OCI-LY1 (cell line): ENCODE measurements around the gene TMEM101.
"Not testable (repeated sequence)": the region's sequence is repeated elsewhere in the genome, so short reads cannot be mapped to it uniquely, and the experiment has no call there.

Experiments used
- H2AFZ ChIP-seq: fragments of 200-600 bp; sonication (generic), shearing (Covaris generic); 2 replicates; pipeline ENCODE4 v1.6.0; 2014; ENCODE audit warnings: antibody characterized with exemption, mild to moderate bottlenecking, low read length
- H3F3A ChIP-seq: fragments of 200-600 bp; sonication (generic), shearing (Covaris generic); 2 replicates; pipeline ENCODE4 v1.6.0; 2014; ENCODE audit warnings: mild to moderate bottlenecking, antibody characterized with exemption, low read length, moderate library complexity; ENCODE audit not compliant: insufficient read depth
- H3K27ac ChIP-seq: fragments of 200-600 bp; sonication (generic); 2 replicates; pipeline ENCODE4 v1.5.1; 2014; ENCODE audit warnings: low read length, mixed run types, mild to moderate bottlenecking, low read depth; ENCODE audit not compliant: poor library complexity, severe bottlenecking
- H3K27me3 ChIP-seq: fragments of 200-600 bp; sonication (generic); 2 replicates; pipeline ENCODE4 v1.6.0; 2014; ENCODE audit warnings: antibody characterized with exemption, mild to moderate bottlenecking, low read length, moderate library complexity; ENCODE audit not compliant: insufficient read depth
- H3K36me3 ChIP-seq: fragments of 200-600 bp; sonication (generic); 2 replicates; pipeline ENCODE4 v1.6.1; 2014; ENCODE audit warnings: mild to moderate bottlenecking, antibody characterized with exemption, low read length, moderate library complexity, mixed read lengths; ENCODE audit not compliant: insufficient read depth
- H3K4me1 ChIP-seq: fragments of 200-600 bp; sonication (generic); 2 replicates; pipeline ENCODE4 v1.5.1; 2014; ENCODE audit warnings: mild to moderate bottlenecking, low read length, moderate library complexity; ENCODE audit not compliant: insufficient read depth, severe bottlenecking
- H3K4me2 ChIP-seq: fragments of 200-600 bp; sonication (generic), shearing (Covaris generic); 2 replicates; pipeline ENCODE4 v1.6.1; 2014; ENCODE audit warnings: low read length
- H3K4me3 ChIP-seq: fragments of 200-600 bp; sonication (generic); 2 replicates; pipeline ENCODE4 v1.5.1; 2014; ENCODE audit warnings: low read length, low read depth, mild to moderate bottlenecking, mixed read lengths; ENCODE audit not compliant: poor library complexity, severe bottlenecking
- H3K79me2 ChIP-seq: fragments of 200-600 bp; shearing (Covaris generic); 2 replicates; pipeline ENCODE4 v1.6.1; 2016; ENCODE audit warnings: mixed run types, low read length, mixed read lengths; ENCODE audit not compliant: insufficient read depth
- H3K9ac ChIP-seq: fragments of 200-600 bp; sonication (generic), shearing (Covaris generic); 2 replicates; pipeline ENCODE4 v1.6.1; 2014; ENCODE audit warnings: mild to moderate bottlenecking, low read length, mixed read lengths
- H3K9me2 ChIP-seq: fragments of 200-600 bp; sonication (generic), shearing (Covaris generic); 2 replicates; pipeline ENCODE4 v1.6.1; 2014; ENCODE audit warnings: low read depth, mild to moderate bottlenecking, low read length, mixed read lengths
- H3K9me3 ChIP-seq: fragments of 200-600 bp; shearing (Covaris generic); 2 replicates; pipeline ENCODE4 v1.6.1; 2014; ENCODE audit warnings: low read length, mixed read lengths
- H4K20me1 ChIP-seq: fragments of 200-600 bp; sonication (generic), shearing (Covaris generic); 2 replicates; pipeline ENCODE4 v1.6.0; 2016; ENCODE audit warnings: mild to moderate bottlenecking, low read length; ENCODE audit not compliant: insufficient read depth
- CTCF ChIP-seq: fragments of 200-600 bp; sonication (generic), shearing (Covaris generic); IDR thresholded peaks from 2 replicates; pipeline ENCODE4 v1.5.1; 2017; ENCODE audit warnings: mild to moderate bottlenecking, antibody characterized with exemption, low read length, moderate library complexity, mixed read lengths
- EZH2 ChIP-seq: fragments of 200-600 bp; sonication (generic), shearing (Covaris generic); IDR thresholded peaks from 2 replicates; pipeline ENCODE4 v1.8.0; 2017; ENCODE audit warnings: borderline replicate concordance, mixed run types, mild to moderate bottlenecking, antibody characterized with exemption, low read length, moderate library complexity, mixed read lengths

TMEM101 gene

GRCh38 chr17:44022246-44022645 lies 7.5 kb upstream of the TMEM101 start:
- H3K9me3 ChIP-seq: no peaks in the 10 kb centered on the region
- H3K79me2 ChIP-seq: no peaks in the 10 kb centered on the region
- H2AFZ ChIP-seq: no peak overlapping the region
- H3K27ac ChIP-seq: no peak overlapping the region
- no peaks in the 10 kb centered on the region for H3K4me1 ChIP-seq
- H3F3A ChIP-seq: no peaks in the 10 kb centered on the region
- TF ChIP-seq EZH2 (no peak), CTCF (no peak)
- no peak overlapping the region for H3K4me2 ChIP-seq
- H3K27me3 ChIP-seq: no peaks in the 10 kb centered on the region
- H3K36me3 ChIP-seq: no peaks in the 10 kb centered on the region
- no peaks in the 10 kb centered on the region for H3K9me2 ChIP-seq
- H3K4me3 ChIP-seq: no peak overlapping the region
- no peak overlapping the region for H3K9ac ChIP-seq
- H4K20me1 ChIP-seq: no peaks in the 10 kb centered on the region

GRCh38 chr17:44021227-44021626 lies 6.5 kb upstream of the TMEM101 start:
- not testable (repeated sequence) for H2AFZ ChIP-seq, H3K9ac ChIP-seq, H3K9me2 ChIP-seq, H3K4me2 ChIP-seq, H3K27ac ChIP-seq, H3K79me2 ChIP-seq, H3K4me3 ChIP-seq, H3K4me1 ChIP-seq, H4K20me1 ChIP-seq, H3K9me3 ChIP-seq, H3K36me3 ChIP-seq, H3K27me3 ChIP-seq, H3F3A ChIP-seq

GRCh38 chr17:44014133-44014436 lies 678 bp downstream of the TMEM101 start:
- Histone ChIP-seq H2AFZ (no peak overlapping the region), H4K20me1 (no peaks in the 10 kb centered on the region), H3K4me3 (peak overlapping the region; percentile 96), H3K36me3 (no peaks in the 10 kb centered on the region), H3K27ac (peak overlapping the region; percentile 45), H3K9ac (peak overlapping the region; percentile 97), H3K9me3 (no peaks in the 10 kb centered on the region), H3K9me2 (no peaks in the 10 kb centered on the region), H3F3A (no peaks in the 10 kb centered on the region), H3K4me2 (peak overlapping the region; percentile 91), H3K4me1 (peaks cover 15% of the 10 kb centered on the region), H3K79me2 (no peaks in the 10 kb centered on the region), H3K27me3 (no peaks in the 10 kb centered on the region)
- TF ChIP-seq CTCF (no peak), EZH2 (no peak)

GRCh38 chr17:44012874-44013273 lies 1.9 kb downstream of the TMEM101 start:
- no peaks in the 10 kb centered on the region for H3K9me3 ChIP-seq
- no peak overlapping the region for H3K27ac ChIP-seq
- no peak overlapping the region for H2AFZ ChIP-seq
- no peaks in the 10 kb centered on the region for H3K79me2 ChIP-seq
- H3K9me2 ChIP-seq: no peaks in the 10 kb centered on the region
- H3K36me3 ChIP-seq: no peaks in the 10 kb centered on the region
- H3K4me1 ChIP-seq: peaks cover 18% of the 10 kb centered on the region
- H3K27me3 ChIP-seq: no peaks in the 10 kb centered on the region
- no peak for TF ChIP-seq CTCF
- H3K4me3 ChIP-seq: no peak overlapping the region
- no peak overlapping the region for H3K9ac ChIP-seq
- no peak overlapping the region for H3K4me2 ChIP-seq
- H3F3A ChIP-seq: no peaks in the 10 kb centered on the region
- H4K20me1 ChIP-seq: no peaks in the 10 kb centered on the region
